Astrocyte of the spinal cord (primary cell): ENCODE measurements around the gene DGKB.
A peak's percentile ranks its signal among the peaks of the same experiment; 100 is the strongest.

Experiments used
- DNase-seq: peaks from one replicate; pipeline ENCODE4 v3.0.0; 2011; ENCODE audit warnings: low read depth, low spot score
- H3K4me3 ChIP-seq: 2 replicates; pipeline ENCODE4 v1.5.1; 2011; ENCODE audit warnings: low read depth, mild to moderate bottlenecking, low read length, moderate library complexity
- CTCF ChIP-seq: IDR thresholded peaks from 2 replicates; pipeline ENCODE4 v1.5.1; 2012; ENCODE audit warnings: low read depth, mild to moderate bottlenecking, low read length, inconsistent platforms
- in situ Hi-C: cut with HindIII; loops from 2 replicates; pipeline ENCODE4 v1.10.0; 2017; ENCODE audit warnings: low sequenced_read_pairs

DGKB gene

GRCh38 chr7:14602851-14603250 lies 299.7 kb downstream of the DGKB start:
- DNase-seq = no peak
- no peak for TF ChIP-seq CTCF
- in situ Hi-C loops = no loop called here
- no peak overlapping the region for H3K4me3 ChIP-seq

GRCh38 chr7:14600766-14601367 lies 301.7 kb downstream of the DGKB start:
- no peak for TF ChIP-seq CTCF
- in situ Hi-C loops = no loop called here
- no peak overlapping the region for H3K4me3 ChIP-seq
- no peak for DNase-seq

GRCh38 chr7:14598978-14599377 lies 303.6 kb downstream of the DGKB start:
- in situ Hi-C loops = no loop called here

GRCh38 chr7:14596421-14596820 lies 306.1 kb downstream of the DGKB start:
- no peak overlapping the region for H3K4me3 ChIP-seq
- peak; percentile 50 for DNase-seq
- in situ Hi-C loops = no loop called here
- no peak for TF ChIP-seq CTCF

More at GRCh38 chr7:14598978-14599377, 303.6 kb downstream of the DGKB start:
- H3K4me3 ChIP-seq = no peak overlapping the region
- TF ChIP-seq CTCF = no peak
- DNase-seq = peak; percentile 14

- in situ Hi-C loops = no loop called here
- no peak for DNase-seq
- no peak for TF ChIP-seq CTCF
- no peak overlapping the region for H3K4me3 ChIP-seq
Measured at GRCh38 chr7:14590206-14590605, 312.3 kb downstream of the DGKB start.

GRCh38 chr7:14585232-14585631 lies 317.3 kb downstream of the DGKB start:
- in situ Hi-C loops = no loop called here
- no peak overlapping the region for H3K4me3 ChIP-seq
- no peak for TF ChIP-seq CTCF
- DNase-seq = no peak
